Neuronal stem cell (in vitro differentiated cells): ENCODE results near the gene OR10G6.

ENCODE experiments used
- DNase-seq: peaks from one replicate; pipeline ENCODE4 v3.0.0-alpha.2; 2013; ENCODE audit warnings: low spot score
- H2AFZ ChIP-seq: one replicate; pipeline ENCODE4 v1.6.1; 2013; ENCODE audit warnings: mild to moderate bottlenecking, low read length, inconsistent platforms
- H2AK5ac ChIP-seq: 2 replicates; pipeline ENCODE4 v1.6.1; 2013; ENCODE audit warnings: low read depth, mild to moderate bottlenecking, inconsistent platforms, low read length, moderate library complexity, mixed read lengths
- H2BK120ac ChIP-seq: 2 replicates; pipeline ENCODE4 v1.6.1; 2013; ENCODE audit warnings: low read depth, mild to moderate bottlenecking, inconsistent platforms, low read length, moderate library complexity, mixed read lengths
- H2BK12ac ChIP-seq: one replicate; pipeline ENCODE4 v1.6.1; 2013; ENCODE audit warnings: low read length, inconsistent platforms
- H2BK15ac ChIP-seq: 2 replicates; pipeline ENCODE4 v1.6.1; 2013; ENCODE audit warnings: mild to moderate bottlenecking, low read length, inconsistent platforms, mixed read lengths
- H2BK5ac ChIP-seq: one replicate; pipeline ENCODE4 v1.6.1; 2013; ENCODE audit warnings: inconsistent platforms, mild to moderate bottlenecking, low read length, moderate library complexity
- H3K14ac ChIP-seq: one replicate; pipeline ENCODE4 v1.6.1; 2013; ENCODE audit warnings: low read length, inconsistent platforms
- H3K18ac ChIP-seq: 2 replicates; pipeline ENCODE4 v1.6.1; 2013; ENCODE audit warnings: low read length, inconsistent platforms
- H3K23ac ChIP-seq: 2 replicates; pipeline ENCODE4 v1.6.1; 2013; ENCODE audit warnings: low read depth, mild to moderate bottlenecking, mixed read lengths, low read length, inconsistent platforms; ENCODE audit not compliant: poor library complexity
- H3K27ac ChIP-seq: replicated peaks from 3 replicates; pipeline ENCODE4 v1.5.1; 2013; ENCODE audit warnings: low read length, inconsistent platforms
- H3K27me3 ChIP-seq, 3 experiments: 2 replicates each; pipeline ENCODE4 v1.6.1; 2013; ENCODE audit warnings: low read length in 3 of 3, mild to moderate bottlenecking in 2 of 3, inconsistent platforms in 1 of 3, low read depth in 1 of 3, mixed read lengths in 1 of 3, moderate library complexity in 1 of 3; ENCODE audit not compliant: control insufficient read depth in 3 of 3, insufficient read depth in 3 of 3
- H3K36me3 ChIP-seq, 2 donors: replicated peaks in 1 of 2; 2 replicates each; pipeline ENCODE4 v1.6.1; 2013; ENCODE audit warnings: low read length in 2 of 2; ENCODE audit not compliant: control insufficient read depth in 2 of 2, insufficient read depth in 2 of 2
- H3K4ac ChIP-seq: 2 replicates; pipeline ENCODE4 v1.6.1; 2013; ENCODE audit warnings: inconsistent platforms, mild to moderate bottlenecking, low read length, moderate library complexity
- H3K4me1 ChIP-seq, 2 donors: 1 replicate in 1 of 2; 2 replicates in 1 of 2; pipeline ENCODE4 v1.6.1; 2013; ENCODE audit warnings: low read length in 2 of 2, low read depth in 1 of 2; ENCODE audit not compliant: control insufficient read depth in 2 of 2, insufficient read depth in 1 of 2
- H3K4me2 ChIP-seq: one replicate; pipeline ENCODE4 v1.6.1; 2013; ENCODE audit warnings: mild to moderate bottlenecking, low read length, inconsistent platforms; ENCODE audit not compliant: insufficient read depth, poor library complexity, severe bottlenecking
- H3K4me3 ChIP-seq, 2 donors: 2 replicates each; pipeline ENCODE4 v1.5.1; 2013; ENCODE audit warnings: low read length in 2 of 2, mild to moderate bottlenecking in 2 of 2, inconsistent platforms in 1 of 2, moderate library complexity in 1 of 2
- H3K79me1 ChIP-seq: one replicate; pipeline ENCODE4 v1.6.1; 2013; ENCODE audit warnings: low read depth, mild to moderate bottlenecking, inconsistent platforms, low read length, moderate library complexity
- H3K9ac ChIP-seq: one replicate; pipeline ENCODE4 v1.6.1; 2013; ENCODE audit warnings: mild to moderate bottlenecking, low read depth, low read length, inconsistent platforms; ENCODE audit not compliant: poor library complexity
- H3K9me3 ChIP-seq, 2 donors: replicated peaks in 1 of 2; 2 replicates each; pipeline versions ENCODE3 to v1.6.1; 2013; ENCODE audit warnings: low read length in 2 of 2, mild to moderate bottlenecking in 2 of 2, inconsistent platforms in 1 of 2, low read depth in 1 of 2, mixed read lengths in 1 of 2, moderate library complexity in 1 of 2; ENCODE audit not compliant: control insufficient read depth in 2 of 2, insufficient read depth in 1 of 2
- H4K8ac ChIP-seq: one replicate; pipeline ENCODE4 v1.6.1; 2013; ENCODE audit warnings: low read depth, mild to moderate bottlenecking, inconsistent platforms, low read length, moderate library complexity
- H4K91ac ChIP-seq: one replicate; pipeline ENCODE4 v1.6.1; 2013; ENCODE audit warnings: low read length, low read depth, mild to moderate bottlenecking, inconsistent platforms; ENCODE audit not compliant: poor library complexity
- WGBS, 2 donors: extraction: QIAGEN DNeasy Blood & Tissue Kit; methylation state at CpG; one replicate each; pipeline ENCODE4 v1.1.7; 2013; ENCODE audit warnings: missing lambda C conversion rate in 2 of 2, mixed read lengths in 1 of 2; ENCODE audit not compliant: insufficient read length in 2 of 2, insufficient replicate concordance in 1 of 2; ENCODE audit errors: extremely low coverage in 2 of 2; 5-methylcytosine and 5-hydroxymethylcytosine counted together

The OR10G6 gene

DNA sequence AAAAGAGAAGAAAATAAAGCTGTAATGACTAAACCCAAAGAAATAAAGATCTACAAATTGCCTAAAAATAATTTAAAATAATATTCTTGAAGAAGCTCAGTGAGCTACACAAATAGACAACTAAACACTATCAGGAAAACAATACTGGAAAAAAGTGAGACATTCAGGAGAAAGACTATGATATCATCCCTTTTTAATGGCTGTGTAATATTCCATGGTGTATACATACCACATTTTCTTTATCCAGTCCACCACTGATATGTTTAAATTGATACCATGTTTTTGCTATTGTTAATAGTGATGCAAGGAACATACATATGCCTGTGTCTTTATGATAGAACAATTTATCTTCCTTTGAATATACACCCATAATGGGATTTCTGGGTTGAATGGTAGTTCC lies 38.2 kb downstream of the OR10G6 start:
- Histone ChIP-seq H3K18ac (no peak overlapping the region), H2BK120ac (no peak overlapping the region), H4K8ac (no peak overlapping the region), H3K36me3 (no peaks in the 10 kb centered on the region), H4K91ac (no peak overlapping the region), H2BK15ac (no peak overlapping the region), H2AFZ (no peak overlapping the region), H2BK5ac (no peak overlapping the region), H3K9me3 (no peaks in the 10 kb centered on the region), H3K14ac (no peak overlapping the region), H3K4me1 (no peaks in the 10 kb centered on the region), H3K9ac (no peak overlapping the region), H2AK5ac (no peak overlapping the region), H3K4ac (no peak overlapping the region), H3K79me1 (no peaks in the 10 kb centered on the region), H3K4me2 (no peak overlapping the region), H2BK12ac (no peak overlapping the region), H3K27ac (no peak overlapping the region), H3K27me3 (no peaks in the 10 kb centered on the region), H3K23ac (no peak overlapping the region), H3K4me3 (no peak overlapping the region)
- DNase-seq, result no peak

DNA sequence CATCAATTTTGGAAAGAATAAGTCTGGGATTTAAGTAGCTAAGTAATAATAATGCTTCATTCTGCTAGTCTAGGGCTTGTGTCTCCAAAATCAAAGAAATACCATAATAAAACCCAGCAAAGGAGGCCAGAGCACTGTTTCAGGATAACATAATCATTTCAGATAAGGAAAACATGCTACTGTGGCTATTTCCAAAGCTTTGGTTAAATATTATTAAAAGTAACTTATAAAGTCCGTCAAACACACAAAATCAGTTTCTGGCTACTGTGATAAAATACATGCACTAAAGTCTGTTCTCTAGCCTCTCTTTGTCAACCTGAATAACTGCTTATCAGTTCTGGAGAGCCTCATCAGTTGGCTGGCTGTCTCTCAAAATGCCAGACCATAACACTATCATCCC lies 49.8 kb downstream of the OR10G6 start:
- no peak overlapping the region for H2BK120ac ChIP-seq
- no CpG with 5 or more reads among the region's 1 CpG for WGBS, 2 donors

More for the DNA sequence above, 49.8 kb downstream of the OR10G6 start:
- Histone ChIP-seq H4K8ac (no peak overlapping the region), H3K14ac (no peak overlapping the region), H3K36me3 (no peaks in the 10 kb centered on the region), H2BK5ac (no peak overlapping the region), H3K4me1 (no peaks in the 10 kb centered on the region), H4K91ac (no peak overlapping the region), H3K27me3 (no peaks in the 10 kb centered on the region), H2BK15ac (no peak overlapping the region), H3K9me3 (no peaks in the 10 kb centered on the region), H2AFZ (no peak overlapping the region), H3K23ac (no peak overlapping the region), H3K4me3 (no peak overlapping the region), H3K9ac (no peak overlapping the region), H3K79me1 (no peaks in the 10 kb centered on the region), H3K27ac (no peak overlapping the region), H3K4me2 (no peak overlapping the region), H2BK12ac (no peak overlapping the region), H2AK5ac (no peak overlapping the region), H3K18ac (no peak overlapping the region), H3K4ac (no peak overlapping the region)
- no peak for DNase-seq
